Right lobe of liver (tissue), 4 donors: Measurements from ENCODE around the gene ZNF267.

Experiments used
- CTCF ChIP-seq, 4 donors: fragments of 200-600 bp in 3 of 4; fragments of 450-650 bp in 1 of 4; IDR thresholded peaks; one replicate each; pipeline versions ENCODE4 v1.5.1 to v1.8.0; 2016 to 2022; ENCODE audit warnings: antibody characterized with exemption in 4 of 4, mild to moderate bottlenecking in 2 of 4
- POLR2A ChIP-seq: fragments of 450-650 bp; IDR thresholded peaks from one replicate; pipeline ENCODE4 v1.6.1; 2017; ENCODE audit warnings: antibody characterized with exemption, mild to moderate bottlenecking
- donor health status: DM: no; HTN: no; CAD: no.
- donor health status: DM: no; HTN: no; CAD: no.
- donor health status: DM: no; HTN: yes; CAD: no.

GRCh38 chr16:31877876-31878642 is 4.5 kb downstream of the ZNF267 start:
- TF ChIP-seq POLR2A (no peak), CTCF (IDR thresholded peaks at IDR 0.05) (no peak)
